K562 (cell line): Measurements from ENCODE around the gene NOL4L. TPM values are rescaled to one million over a fixed set of nuclear protein-coding genes. Genes with fewer than 3 reads are reported as not detected.

Source experiments
- ATAC-seq: fragments of 200-7000 bp; cut with Tn5 transposase; 3 replicates; pipeline ENCODE4 v1.9.1; 2020; ENCODE audit warnings: moderate library complexity
- BruUV-seq: library from RNA; stranded (reverse); fragments of 400-500 nt; replicated peaks from 2 replicates; lab custom pipeline; 2021; lab: Mats Ljungman, UMichigan
- CTCF ChIA-PET: fragments of 300-600 bp; formaldehyde crosslinking; extraction: SDS; loops from one replicate; lab custom pipeline; 2021; ENCODE audit warnings: low intra/inter-chr PET ratio; lab: Yijun Ruan, JAX
- POLR2A ChIA-PET: fragments of 300-600, 350-650 bp; sonication (Branson Sonifier 250); formaldehyde crosslinking; extraction: SDS; loops from one replicate; lab custom pipeline; 2021; ENCODE audit warnings: antibody characterized with exemption, inconsistent platforms; lab: Yijun Ruan, JAX
- DNase-seq, 4 experiments: peaks; one replicate each; pipeline versions ENCODE4 v3.0.0 to v3.0.0-alpha.2; 2011 to 2018; ENCODE audit warnings: low spot score in 3 of 4, mixed read lengths in 3 of 4; ENCODE audit errors: extremely low read depth in 1 of 4
- FAIRE-seq: peaks from 2 replicates; lab custom pipeline; 2011; peaks lifted over from hg19 to GRCh38; lab: Jason Lieb, UNC
- H2AFZ ChIP-seq: 2 replicates; pipeline ENCODE4 v1.6.0; 2011; ENCODE audit warnings: low read depth, low read length, control low read depth, inconsistent platforms
- H3K27ac ChIP-seq: fragments of 200-600 bp; 3 replicates; pipeline ENCODE4 v1.8.0; 2011; ENCODE audit warnings: low read depth, mild to moderate bottlenecking, control low read depth, inconsistent platforms, low read length, moderate library complexity, mixed read lengths; ENCODE audit errors: extremely low read depth
- H3K27me3 ChIP-seq, 2 experiments: fragments of 300-600 bp in 1 of 2; 2 replicates in 1 of 2; 3 replicates in 1 of 2; pipeline versions ENCODE4 v1.6.0 to v1.8.0; 2011; ENCODE audit warnings: inconsistent platforms in 2 of 2, low read length in 2 of 2, mild to moderate bottlenecking in 1 of 2, mixed read lengths in 1 of 2, moderate library complexity in 1 of 2; ENCODE audit not compliant: control insufficient read depth in 2 of 2, insufficient read depth in 2 of 2
- H3K36me3 ChIP-seq: fragments of 300-600 bp; 3 replicates; pipeline ENCODE4 v1.8.0; 2011; ENCODE audit warnings: mild to moderate bottlenecking, low read length, inconsistent platforms; ENCODE audit not compliant: control insufficient read depth, insufficient read depth
- H3K4me1 ChIP-seq, 2 experiments: fragments of 200-600 bp in 1 of 2; replicated peaks in 1 of 2; 2 replicates in 1 of 2; 3 replicates in 1 of 2; pipeline versions ENCODE4 v1.5.1 to v1.8.0; 2011; ENCODE audit warnings: inconsistent platforms in 2 of 2, low read length in 2 of 2, mild to moderate bottlenecking in 1 of 2, mixed read lengths in 1 of 2, moderate library complexity in 1 of 2; ENCODE audit not compliant: control insufficient read depth in 2 of 2, insufficient read depth in 2 of 2
- H3K4me2 ChIP-seq: 2 replicates; pipeline ENCODE4 v1.6.1; 2011; ENCODE audit warnings: low read length, control low read depth, inconsistent platforms, mixed read lengths; ENCODE audit not compliant: insufficient read depth
- H3K4me3 ChIP-seq: fragments of 200-600 bp; sonication (generic), shearing (Covaris generic); 2 replicates; pipeline ENCODE4 v1.5.1; 2016; ENCODE audit warnings: control low read depth, inconsistent platforms
- H3K79me2 ChIP-seq: fragments of 200-600 bp; 3 replicates; pipeline ENCODE4 v1.8.0; 2011; ENCODE audit warnings: low read length, inconsistent platforms; ENCODE audit not compliant: control insufficient read depth, insufficient read depth
- H3K9ac ChIP-seq, 2 experiments: 2 replicates each; pipeline versions ENCODE4 v1.6.0 to v1.6.1; 2011; ENCODE audit warnings: low read depth in 2 of 2, low read length in 2 of 2, control low read depth in 1 of 2, inconsistent platforms in 1 of 2, mild to moderate bottlenecking in 1 of 2, mixed read lengths in 1 of 2; ENCODE audit not compliant: insufficient read depth in 1 of 2
- H3K9me1 ChIP-seq: one replicate; pipeline ENCODE4 v1.6.0; 2011; ENCODE audit warnings: inconsistent platforms, mild to moderate bottlenecking, low read length, moderate library complexity; ENCODE audit not compliant: control insufficient read depth, insufficient read depth
- H3K9me3 ChIP-seq: replicated peaks from 2 replicates; pipeline ENCODE4 v1.5.1; 2011; ENCODE audit warnings: low read depth, low read length, inconsistent platforms; ENCODE audit not compliant: control insufficient read depth, insufficient read depth
- H4K20me1 ChIP-seq: replicated peaks from 2 replicates; pipeline ENCODE4 v1.6.1; 2011; ENCODE audit warnings: low read length, inconsistent platforms, mixed read lengths; ENCODE audit not compliant: control insufficient read depth, insufficient read depth
- ADNP ChIP-seq: fragments of 200-800 bp; sonication (Bioruptor generic); IDR thresholded peaks from 2 replicates; pipeline ENCODE4 v1.6.1; 2016; ENCODE audit warnings: missing genetic modification characterization, missing compliant biosample characterization
- CBFA2T2 ChIP-seq: fragments of 450-650 bp; conservative IDR thresholded peaks from 2 replicates; pipeline ENCODE4 v1.6.1; 2017; ENCODE audit warnings: mild to moderate bottlenecking
- CBFA2T3 ChIP-seq: fragments of 450-650 bp; IDR thresholded peaks from 2 replicates; pipeline ENCODE4 v1.6.1; 2017
- GABPB2 ChIP-seq: fragments of 250-450 bp; sonication (Bioruptor Pico); conservative IDR thresholded peaks from 2 replicates; pipeline ENCODE4 v1.5.1; 2021; ENCODE audit warnings: mild to moderate bottlenecking
- ILK ChIP-seq: fragments of 450-650 bp; IDR thresholded peaks from 2 replicates; pipeline ENCODE4 v1.6.1; 2016; ENCODE audit warnings: missing genetic modification characterization, low read depth, mild to moderate bottlenecking, missing compliant biosample characterization, moderate library complexity, borderline replicate concordance
- NFIX ChIP-seq: fragments of 250-450 bp; sonication (Bioruptor Pico); IDR thresholded peaks from 2 replicates; pipeline ENCODE4 v1.4.0; 2020; ENCODE audit warnings: low read depth, mild to moderate bottlenecking, moderate library complexity
- PTBP1 ChIP-seq: fragments of 200-400 bp; formaldehyde crosslinking; IDR thresholded peaks from 2 replicates; pipeline ENCODE4 v1.6.1; 2017; ENCODE audit warnings: low read depth, low read length
- SETDB1 ChIP-seq: IDR thresholded peaks from one replicate; pipeline ENCODE4 v1.6.1; 2012; ENCODE audit warnings: low read length, control low read depth, inconsistent platforms
- SMAD3 ChIP-seq: fragments of 450-650 bp; formaldehyde crosslinking; conservative IDR thresholded peaks from 2 replicates; pipeline ENCODE4 v1.4.0; 2020; ENCODE audit warnings: mild to moderate bottlenecking
- SREBF1 ChIP-seq: fragments of 150-350 bp; IDR thresholded peaks from 2 replicates; pipeline ENCODE4 v1.6.1; 2014; ENCODE audit warnings: antibody characterized with exemption, low read depth, low read length, borderline replicate concordance
- TOE1 ChIP-seq, 2 experiments: fragments of 450-650 bp in 1 of 2; sonication (generic) in 1 of 2; formaldehyde crosslinking in 1 of 2; IDR thresholded peaks; 2 replicates each; pipeline versions ENCODE4 v1.7.1 to v1.8.0; 2016 to 2022; ENCODE audit warnings: borderline replicate concordance in 2 of 2, mild to moderate bottlenecking in 2 of 2, antibody characterized with exemption in 1 of 2, inconsistent platforms in 1 of 2, low read depth in 1 of 2, missing genetic modification reagents in 1 of 2, moderate library complexity in 1 of 2
- ZFP36 ChIP-seq: fragments of 150-350 bp; IDR thresholded peaks from 2 replicates; pipeline ENCODE4 v1.6.1; 2018; ENCODE audit warnings: low read length, low read depth; ENCODE audit not compliant: partially characterized antibody
- ZNF699 ChIP-seq: fragments of 250-450 bp; sonication (Bioruptor Pico); IDR thresholded peaks from 2 replicates; pipeline ENCODE4 v1.8.0; 2021; ENCODE audit warnings: mild to moderate bottlenecking, moderate library complexity; ENCODE audit not compliant: insufficient replicate concordance
- ZNF707 ChIP-seq: fragments of 250-450 bp; sonication (Bioruptor Pico); conservative IDR thresholded peaks from 2 replicates; pipeline ENCODE4 v1.8.0; 2022; ENCODE audit warnings: inconsistent platforms, mild to moderate bottlenecking, moderate library complexity
- WGBS: fragments of 100-300 bp; shearing (Covaris generic); methylation state at CpG from one replicate; pipeline ENCODE4 v1.1.6; 2016; ENCODE audit warnings: low coverage, mixed read lengths; ENCODE audit not compliant: insufficient coverage; ENCODE audit errors: missing lambda C conversion rate; 5-methylcytosine and 5-hydroxymethylcytosine counted together
- in situ Hi-C: fragments of 300-500 bp; cut with MboI; formaldehyde crosslinking; loops from 4 replicates; pipeline ENCODE4 v1.15.0; 2018; ENCODE audit warnings: inconsistent platforms, mixed read lengths
- intact Hi-C: fragments of 100-400 bp; cut with micrococcal nuclease; formaldehyde crosslinking; loops from 2 replicates; pipeline ENCODE4 v1.14.2; 2022
- polyA plus RNA-seq, 8 experiments: library from polyadenylated mRNA; depleted of rRNA in 4 of 8; stranded (reverse) in 5 of 8; unstranded in 3 of 8; fragments of >200 nt; fragmentation: Nextera tagmentation in 2 of 8; fragmentation: Illumina TruSeq in 1 of 8; extraction: Ambion mirVana in 2 of 8; extraction: Trizol in 1 of 8; gene quantifications; 2 replicates each; pipeline versions ENCODE4 v1.2.1 to v1.2.3, GENCODE V29; 2011 to 2014; ENCODE audit warnings: inconsistent platforms in 1 of 8, missing spikeins in 1 of 8
- total RNA-seq, 7 experiments: library from RNA; depleted of rRNA in 6 of 7; stranded (reverse); fragments of >200 nt in 6 of 7; fragmentation: Illumina TruSeq in 2 of 7; extraction: Trizol in 2 of 7; gene quantifications; 2 replicates each; pipeline versions ENCODE4 v1.2.1 to v1.2.3, GENCODE V29; 2011 to 2021; ENCODE audit warnings: low replicate concordance in 1 of 7
- TF ChIP-seq, protein P1 (sequence below), 3 experiments: IDR thresholded peaks in 2 of 3; conservative IDR thresholded peaks in 1 of 3; 2 replicates each; pipeline ENCODE4 v1.5.1; 2011 to 2012; ENCODE audit warnings: low read length in 3 of 3, mild to moderate bottlenecking in 3 of 3, control low read depth in 2 of 3, improper control_type of control experiment in 1 of 3, inconsistent platforms in 1 of 3, low read depth in 1 of 3, mixed read lengths in 1 of 3, moderate library complexity in 1 of 3; ENCODE audit not compliant: insufficient read depth in 2 of 3
- TF ChIP-seq, protein P2 (sequence below): fragments of 250-450 bp; sonication (Bioruptor Pico); IDR thresholded peaks from 2 replicates; pipeline ENCODE4 v1.5.0; 2020; ENCODE audit warnings: mild to moderate bottlenecking
- TF ChIP-seq, protein P3 (sequence below): sonication (generic); formaldehyde crosslinking; IDR thresholded peaks from 2 replicates; pipeline ENCODE4 v1.4.0; 2020; ENCODE audit warnings: mild to moderate bottlenecking, missing genetic modification reagents

NOL4L gene
- total and polyA plus RNA-seq, 9 of the 15 experiments (the other 6 are each of a cell fraction or from before 2014, with no cell fraction given), result 5.1 to 36.2 (median 13.6) TPM

DNA sequence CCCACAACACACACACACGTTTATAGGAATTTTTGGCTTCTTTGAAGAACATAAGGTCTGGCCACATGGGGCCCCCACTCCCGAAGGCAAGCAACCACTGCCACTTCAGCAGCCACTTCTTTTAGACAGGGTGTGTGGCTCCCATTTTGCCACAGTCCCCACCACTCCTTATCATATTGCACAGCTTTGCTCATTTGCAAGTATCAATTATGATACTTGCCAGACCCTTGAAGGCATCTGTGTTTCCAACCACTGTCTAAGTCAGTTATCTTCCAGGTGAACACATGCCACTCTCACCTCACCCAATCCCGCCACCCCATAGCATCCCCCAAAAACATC, 73.1 kb downstream of the NOL4L start:
- WGBS, result 50% methylated on average over 3 of the region's 3 CpGs
- CTCF ChIA-PET, result no interaction called here
- intact Hi-C loops, result no loop called here

More for the DNA sequence above, 73.1 kb downstream of the NOL4L start:
- TF ChIP-seq ADNP (tag), result no peak
- no peak for TF ChIP-seq GABPB2
- TF ChIP-seq ILK (tag), result no peak
- TF ChIP-seq ZNF699 (CRISPR knock-in tag), result no peak
- TF ChIP-seq, protein P1, sequence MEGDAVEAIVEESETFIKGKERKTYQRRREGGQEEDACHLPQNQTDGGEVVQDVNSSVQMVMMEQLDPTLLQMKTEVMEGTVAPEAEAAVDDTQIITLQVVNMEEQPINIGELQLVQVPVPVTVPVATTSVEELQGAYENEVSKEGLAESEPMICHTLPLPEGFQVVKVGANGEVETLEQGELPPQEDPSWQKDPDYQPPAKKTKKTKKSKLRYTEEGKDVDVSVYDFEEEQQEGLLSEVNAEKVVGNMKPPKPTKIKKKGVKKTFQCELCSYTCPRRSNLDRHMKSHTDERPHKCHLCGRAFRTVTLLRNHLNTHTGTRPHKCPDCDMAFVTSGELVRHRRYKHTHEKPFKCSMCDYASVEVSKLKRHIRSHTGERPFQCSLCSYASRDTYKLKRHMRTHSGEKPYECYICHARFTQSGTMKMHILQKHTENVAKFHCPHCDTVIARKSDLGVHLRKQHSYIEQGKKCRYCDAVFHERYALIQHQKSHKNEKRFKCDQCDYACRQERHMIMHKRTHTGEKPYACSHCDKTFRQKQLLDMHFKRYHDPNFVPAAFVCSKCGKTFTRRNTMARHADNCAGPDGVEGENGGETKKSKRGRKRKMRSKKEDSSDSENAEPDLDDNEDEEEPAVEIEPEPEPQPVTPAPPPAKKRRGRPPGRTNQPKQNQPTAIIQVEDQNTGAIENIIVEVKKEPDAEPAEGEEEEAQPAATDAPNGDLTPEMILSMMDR (IDR thresholded peaks at IDR 0.05 in 2 of 3, conservative IDR thresholded peaks at IDR 0.05 in 1 of 3; ENCODE audit: insufficient read depth in 2 of 3, low read depth in 1 of 3, low read length in 3 of 3), result no peak
- TF ChIP-seq PTBP1, result no peak
- no peak for TF ChIP-seq SMAD3 (CRISPR knock-in tag)
- no peak for TF ChIP-seq NFIX
- TF ChIP-seq ZNF707 (CRISPR knock-in tag), result no peak
- TF ChIP-seq, protein P2, sequence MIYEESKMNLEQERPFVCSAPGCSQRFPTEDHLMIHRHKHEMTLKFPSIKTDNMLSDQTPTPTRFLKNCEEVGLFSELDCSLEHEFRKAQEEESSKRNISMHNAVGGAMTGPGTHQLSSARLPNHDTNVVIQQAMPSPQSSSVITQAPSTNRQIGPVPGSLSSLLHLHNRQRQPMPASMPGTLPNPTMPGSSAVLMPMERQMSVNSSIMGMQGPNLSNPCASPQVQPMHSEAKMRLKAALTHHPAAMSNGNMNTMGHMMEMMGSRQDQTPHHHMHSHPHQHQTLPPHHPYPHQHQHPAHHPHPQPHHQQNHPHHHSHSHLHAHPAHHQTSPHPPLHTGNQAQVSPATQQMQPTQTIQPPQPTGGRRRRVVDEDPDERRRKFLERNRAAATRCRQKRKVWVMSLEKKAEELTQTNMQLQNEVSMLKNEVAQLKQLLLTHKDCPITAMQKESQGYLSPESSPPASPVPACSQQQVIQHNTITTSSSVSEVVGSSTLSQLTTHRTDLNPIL (CRISPR knock-in tag), result no peak
- TF ChIP-seq, protein P3, sequence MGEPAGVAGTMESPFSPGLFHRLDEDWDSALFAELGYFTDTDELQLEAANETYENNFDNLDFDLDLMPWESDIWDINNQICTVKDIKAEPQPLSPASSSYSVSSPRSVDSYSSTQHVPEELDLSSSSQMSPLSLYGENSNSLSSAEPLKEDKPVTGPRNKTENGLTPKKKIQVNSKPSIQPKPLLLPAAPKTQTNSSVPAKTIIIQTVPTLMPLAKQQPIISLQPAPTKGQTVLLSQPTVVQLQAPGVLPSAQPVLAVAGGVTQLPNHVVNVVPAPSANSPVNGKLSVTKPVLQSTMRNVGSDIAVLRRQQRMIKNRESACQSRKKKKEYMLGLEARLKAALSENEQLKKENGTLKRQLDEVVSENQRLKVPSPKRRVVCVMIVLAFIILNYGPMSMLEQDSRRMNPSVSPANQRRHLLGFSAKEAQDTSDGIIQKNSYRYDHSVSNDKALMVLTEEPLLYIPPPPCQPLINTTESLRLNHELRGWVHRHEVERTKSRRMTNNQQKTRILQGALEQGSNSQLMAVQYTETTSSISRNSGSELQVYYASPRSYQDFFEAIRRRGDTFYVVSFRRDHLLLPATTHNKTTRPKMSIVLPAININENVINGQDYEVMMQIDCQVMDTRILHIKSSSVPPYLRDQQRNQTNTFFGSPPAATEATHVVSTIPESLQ (CRISPR knock-in tag), result no peak
- 0 out of 2 replicates have a peak, but pooled peaks have one; percentile 24 for TF ChIP-seq CBFA2T2
- no peak for TF ChIP-seq SREBF1
- TF ChIP-seq CBFA2T3, result peak; percentile 40; the same call in 1 of the 2 replicates
- no peak for TF ChIP-seq SETDB1
- peak; percentile 65 for TF ChIP-seq ZFP36
- no peak for TF ChIP-seq TOE1 (IDR thresholded peaks at IDR 0.05; ENCODE audit: borderline replicate concordance)
- no peak for TF ChIP-seq TOE1 (CRISPR knock-in tag; IDR thresholded peaks at IDR 0.05; ENCODE audit: borderline replicate concordance, low read depth)
- FAIRE-seq (peak; percentile 48), DNase-seq (peak in 1 of 4 experiments; percentile 31), ATAC-seq (no peak)
- H3K4me2 ChIP-seq, result no peak overlapping the region
- H3K4me3 ChIP-seq, result no peak overlapping the region
- no TSS peak for BruUV-seq
- H3K9me1 ChIP-seq, result no peaks in the 10 kb centered on the region
- H3K27me3 ChIP-seq, result no peaks in the 10 kb centered on the region
- H4K20me1 ChIP-seq, result peaks cover 20% of the 10 kb centered on the region
- H3K27ac ChIP-seq, result no peak overlapping the region
- peak overlapping the region in 1 of 2 experiments; percentile 48; a peak in 1 of 4 replicates for H3K9ac ChIP-seq
- in situ Hi-C loops, result loop anchor here (10.0 kb wide), 1 partner anchor 263 kb away; no protein-coding TSS in a partner anchor
- POLR2A ChIA-PET, result no interaction called here
- peaks cover 53% of the 10 kb centered on the region; the same call in 2 of the 3 replicates for H3K36me3 ChIP-seq
- H3K4me1 ChIP-seq, result peaks cover 19 to 22% of the 10 kb centered on the region in 2 experiments
- no peaks in the 10 kb centered on the region for H3K79me2 ChIP-seq
- H2AFZ ChIP-seq, result no peak overlapping the region
- H3K9me3 ChIP-seq, result no peaks in the 10 kb centered on the region
